Raji (cell line): Measurements from ENCODE around the gene CGGBP1.

ENCODE experiments used
- POLR2A ChIP-seq: IDR thresholded peaks from 2 replicates; pipeline ENCODE4 v1.6.1; 2011; ENCODE audit warnings: low read depth, low read length, control low read depth; ENCODE audit not compliant: insufficient read depth

The CGGBP1 gene

DNA sequence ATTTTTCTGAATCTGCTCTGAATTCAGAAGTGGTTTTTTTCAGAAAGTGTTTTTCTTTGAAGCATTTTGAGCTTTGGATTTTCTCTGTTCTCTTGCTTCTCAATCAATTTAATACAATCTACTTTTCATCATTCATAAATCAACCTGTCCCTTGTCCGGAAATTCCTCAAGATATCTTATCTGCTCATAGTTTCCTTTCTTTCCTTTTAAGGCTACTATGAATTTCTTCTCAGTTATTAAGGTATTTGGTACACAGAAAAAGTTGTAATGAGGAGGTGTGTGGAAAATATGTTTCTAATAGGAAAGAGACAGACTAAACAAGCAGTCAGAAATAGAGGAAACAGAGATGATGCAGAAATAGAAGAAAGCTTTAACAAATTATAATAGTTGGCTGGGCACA lies 14.4 kb downstream of the CGGBP1 start:
- TF ChIP-seq POLR2A: no peak

DNA sequence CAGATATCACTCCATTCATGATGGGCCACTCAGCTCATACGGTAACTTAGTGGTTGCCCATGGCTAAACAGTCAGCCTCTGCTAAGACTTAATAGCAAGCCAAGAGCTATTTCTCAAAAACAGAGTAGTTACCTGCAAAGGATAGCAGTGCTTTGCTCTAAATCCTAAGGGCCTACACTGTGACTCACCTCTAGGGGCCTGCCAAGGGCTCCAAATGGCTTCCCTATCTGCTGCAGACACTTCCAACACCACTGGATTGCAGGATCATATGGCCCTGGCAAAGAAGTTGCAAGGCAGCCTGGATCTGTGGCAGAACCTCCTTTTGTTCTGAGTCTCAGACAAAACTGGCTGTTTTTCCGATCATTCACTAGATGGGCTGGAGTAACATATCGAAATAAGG lies 17.8 kb downstream of the CGGBP1 start:
- no peak for TF ChIP-seq POLR2A

GRCh38 chr3:88040529-88040928 lies 18.3 kb downstream of the CGGBP1 start:
- TF ChIP-seq POLR2A: no peak

DNA sequence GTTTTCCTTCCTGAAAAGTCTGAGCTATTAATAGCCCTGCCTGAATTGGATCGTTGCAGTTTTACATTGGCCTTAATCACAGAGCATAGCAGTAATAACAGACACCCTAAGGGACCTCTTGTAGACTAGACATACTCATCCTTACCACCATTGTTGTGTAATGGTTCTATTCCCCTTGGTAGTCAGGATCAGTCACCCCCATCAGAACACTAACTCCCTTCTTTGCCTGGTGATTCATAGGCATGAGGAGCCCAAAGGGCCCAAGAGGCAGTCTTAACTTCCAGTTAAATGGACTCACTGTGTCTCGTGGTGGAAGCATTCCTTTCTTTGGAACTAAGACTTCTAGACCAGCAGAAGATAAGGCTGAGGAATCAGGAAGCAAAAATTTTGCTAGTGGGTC lies 20.2 kb downstream of the CGGBP1 start:
- no peak for TF ChIP-seq POLR2A

DNA sequence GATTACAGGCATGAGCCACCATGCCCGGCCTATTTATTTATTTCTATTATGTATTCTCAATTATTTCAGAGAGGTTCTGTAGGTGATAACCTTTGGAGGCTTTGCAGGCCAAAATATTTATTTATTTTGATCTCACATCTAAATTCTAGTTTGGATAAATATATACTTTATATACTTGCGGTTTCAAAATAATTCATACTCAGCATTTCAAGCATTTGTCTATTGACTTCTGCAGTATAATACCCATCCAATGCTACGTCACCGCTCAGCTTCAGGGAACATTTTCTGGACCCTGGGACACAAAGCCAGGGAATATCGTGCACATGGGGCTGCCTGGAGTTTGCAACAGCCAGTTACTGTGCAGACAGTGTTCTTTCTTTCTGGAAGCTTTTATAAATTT lies 22.6 kb downstream of the CGGBP1 start:
- no peak for TF ChIP-seq POLR2A

GRCh38 chr3:88034491-88035275 lies 24.1 kb downstream of the CGGBP1 start:
- TF ChIP-seq POLR2A: no peak

GRCh38 chr3:88033808-88034207 lies 25.0 kb downstream of the CGGBP1 start:
- no peak for TF ChIP-seq POLR2A

DNA sequence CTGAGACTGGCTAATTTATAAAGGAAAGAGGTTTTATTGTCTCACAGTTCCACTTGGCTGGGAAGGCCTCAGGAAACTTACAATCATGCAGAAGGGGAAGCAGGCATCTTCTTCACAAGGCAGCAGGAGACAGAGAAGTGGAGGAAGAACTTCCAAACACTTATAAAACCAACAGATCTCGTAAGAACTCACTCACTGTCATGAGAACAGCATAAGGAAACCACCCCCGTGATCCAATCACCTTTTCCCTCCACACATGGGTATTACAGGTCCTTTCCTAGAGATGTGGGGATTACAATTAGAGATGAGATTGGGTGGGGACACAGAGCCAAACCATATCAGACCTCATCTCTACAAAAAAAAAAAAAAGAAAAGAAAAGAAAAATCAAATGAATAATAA lies 25.7 kb downstream of the CGGBP1 start:
- no peak for TF ChIP-seq POLR2A

DNA sequence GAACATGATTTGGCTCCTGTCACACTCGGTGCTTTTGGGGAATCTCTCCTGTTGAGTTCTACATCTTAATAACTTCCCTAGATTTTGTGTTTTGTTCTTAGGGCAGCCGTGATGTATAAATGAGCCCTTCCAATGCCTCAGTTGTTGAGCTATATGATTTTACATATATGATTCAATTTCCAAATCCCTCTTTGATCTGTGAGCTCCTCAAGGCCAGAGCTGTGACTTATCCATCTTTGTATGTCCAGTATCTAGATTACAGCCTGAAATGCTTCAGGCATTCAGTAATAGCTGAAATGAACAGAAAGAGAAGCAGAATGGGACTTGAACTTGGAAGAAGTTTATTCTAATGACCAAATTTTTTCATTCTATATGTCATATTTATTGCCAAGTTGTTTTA lies 26.6 kb downstream of the CGGBP1 start:
- TF ChIP-seq POLR2A: no peak

DNA sequence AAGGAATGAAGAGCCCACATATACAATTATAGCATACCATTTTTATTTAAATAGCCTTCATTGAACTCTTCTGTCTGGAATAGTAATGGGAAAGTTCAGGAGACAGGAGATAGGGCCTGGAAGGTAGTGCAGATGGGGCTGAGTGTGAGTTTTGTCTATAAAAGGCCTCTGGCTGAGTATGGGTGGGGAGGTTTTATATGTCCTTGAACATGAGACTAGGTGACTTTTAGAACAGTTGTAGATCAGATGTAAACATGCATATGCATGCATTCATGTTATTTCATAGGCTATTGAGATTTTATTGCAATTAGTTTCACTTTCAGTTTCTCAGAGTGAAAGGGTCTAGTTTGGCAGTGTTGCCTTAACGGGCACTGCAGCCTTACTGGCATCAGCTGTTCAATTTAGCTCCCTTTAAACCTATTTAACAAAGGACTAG lies 27.1 kb downstream of the CGGBP1 start:
- no peak for TF ChIP-seq POLR2A

DNA sequence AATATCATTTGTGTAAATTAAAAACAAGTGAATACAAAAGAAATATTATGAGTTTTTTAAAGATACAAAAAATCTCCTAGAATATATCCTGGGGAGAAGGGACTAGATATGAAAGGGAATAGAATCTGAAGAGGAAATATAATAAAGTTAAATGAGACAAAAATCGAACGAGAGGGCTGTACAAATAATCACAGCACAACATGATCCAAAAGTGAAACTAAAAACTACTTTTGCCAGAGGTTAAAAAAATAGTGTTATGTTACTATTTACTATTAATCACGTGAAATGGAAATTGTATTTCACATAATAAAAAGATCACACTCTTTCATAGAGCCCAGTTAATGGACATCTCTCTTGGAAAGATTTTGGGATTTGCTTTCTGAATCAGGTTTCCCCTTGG lies 28.6 kb downstream of the CGGBP1 start:
- TF ChIP-seq POLR2A: no peak

GRCh38 chr3:88028876-88029275 lies 29.9 kb downstream of the CGGBP1 start:
- no peak for TF ChIP-seq POLR2A

- no peak for TF ChIP-seq POLR2A
Measured at GRCh38 chr3:88025001-88025552, 33.7 kb downstream of the CGGBP1 start.

DNA sequence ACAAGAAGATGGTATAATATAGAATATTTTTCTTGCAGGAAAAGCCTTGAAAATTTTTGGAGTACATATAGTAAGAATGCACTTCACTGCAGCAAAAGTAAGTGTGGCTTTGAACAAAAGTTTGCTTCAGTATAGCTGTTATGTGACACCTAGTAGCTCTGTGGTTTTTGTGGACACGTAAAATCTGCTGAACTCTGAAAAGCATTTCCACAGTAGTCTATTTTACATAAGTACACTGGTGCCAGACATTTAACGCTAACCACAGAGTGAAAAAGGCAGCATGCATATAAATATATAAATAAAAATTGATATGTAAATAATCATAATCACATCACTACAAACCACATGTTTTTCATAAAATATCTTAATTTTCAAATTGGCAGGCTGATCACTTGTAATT lies 39.8 kb downstream of the CGGBP1 start:
- no peak for TF ChIP-seq POLR2A

DNA sequence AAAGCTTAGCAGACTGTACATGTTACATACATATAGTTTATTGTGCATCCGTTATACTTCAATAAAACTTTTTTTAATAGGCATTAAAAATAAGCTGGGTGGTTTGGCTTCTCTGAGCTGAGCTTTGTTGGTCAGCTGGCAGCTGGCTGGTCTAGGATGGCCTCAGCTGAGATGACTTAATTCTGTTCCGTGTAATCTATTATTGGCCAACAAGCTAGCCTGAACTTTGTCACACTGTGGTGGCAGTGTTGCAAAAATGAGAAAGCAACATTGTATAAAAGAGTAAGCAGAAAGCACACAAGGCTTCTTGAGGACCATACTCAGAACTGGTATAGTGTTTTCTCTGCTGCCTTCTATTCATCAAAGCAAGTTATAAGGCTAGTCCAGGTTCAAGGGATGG lies 45.2 kb downstream of the CGGBP1 start:
- no peak for TF ChIP-seq POLR2A

DNA sequence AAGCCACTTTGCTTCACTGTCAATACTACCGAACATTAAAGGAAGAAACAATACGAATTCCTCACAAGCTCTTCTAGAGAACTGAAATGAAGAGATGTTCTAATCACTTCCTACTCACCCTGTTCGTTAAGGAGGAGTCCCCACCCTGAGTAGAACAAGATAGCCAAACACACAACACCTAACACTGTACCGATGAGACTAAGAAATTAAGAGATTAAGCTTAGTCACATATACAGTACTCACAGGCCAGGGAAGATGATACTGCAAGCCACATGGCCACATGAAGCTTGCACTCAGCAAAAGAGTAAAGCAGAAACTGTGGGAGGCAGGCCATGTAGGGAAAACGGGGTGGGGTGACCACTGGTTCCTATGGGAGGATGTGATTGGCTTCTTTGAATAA lies 48.0 kb downstream of the CGGBP1 start:
- TF ChIP-seq POLR2A: no peak

DNA sequence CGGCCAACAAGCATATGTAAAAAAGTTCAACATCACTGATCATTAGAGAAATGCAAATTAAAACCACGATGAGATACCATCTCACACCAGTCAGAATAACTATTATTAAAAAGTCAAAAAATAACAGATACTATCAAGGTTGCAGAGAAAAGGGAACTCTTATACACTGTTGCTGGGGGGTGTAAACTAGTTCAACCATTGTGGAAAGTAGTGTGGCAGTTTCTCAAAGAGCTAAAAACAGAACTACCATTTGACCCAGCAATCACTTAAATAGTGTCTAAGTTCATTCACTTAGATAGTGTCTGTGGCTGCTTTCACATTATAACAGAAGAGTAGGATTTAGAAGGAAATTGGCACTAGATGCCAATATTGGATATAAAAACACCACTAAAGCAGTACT lies 49.7 kb downstream of the CGGBP1 start:
- TF ChIP-seq POLR2A: no peak
